NCI-H1930 (cell line): ENCODE data around the gene FGF18.

Source experiments
- DNase-seq, 2 experiments: peaks; one replicate each; lab custom pipeline; 2025; lab: John Stamatoyannopoulos, UW

Gene FGF18

GRCh38 chr5:171470420-171470819, 51.0 kb downstream of the FGF18 start:
- DNase-seq: no peak

GRCh38 chr5:171474230-171474813, 54.9 kb downstream of the FGF18 start:
- DNase-seq: no peak

GRCh38 chr5:171475596-171475995, 56.1 kb downstream of the FGF18 start:
- DNase-seq: no peak

GRCh38 chr5:171476701-171477100, 57.3 kb downstream of the FGF18 start:
- DNase-seq: no peak

DNA sequence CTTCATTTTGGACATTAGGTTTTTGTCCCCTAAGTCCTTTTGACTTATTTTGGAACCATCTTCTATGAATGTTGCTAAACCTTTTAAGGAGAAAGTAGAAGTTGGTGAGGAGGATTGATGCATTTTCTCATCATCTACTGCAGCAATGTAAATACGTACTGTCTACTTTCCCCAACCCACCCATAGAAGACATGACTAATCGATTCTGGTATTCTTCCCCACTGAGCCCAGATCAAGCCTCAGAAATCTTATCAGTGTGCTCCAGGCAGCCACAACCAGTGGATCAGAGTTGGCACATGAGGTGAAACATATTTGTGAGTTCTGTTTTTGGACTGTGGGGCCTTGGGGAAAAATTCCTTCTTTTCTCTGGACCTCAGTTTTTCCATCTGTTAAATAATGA, 57.7 kb downstream of the FGF18 start:
- no peak for DNase-seq

DNA sequence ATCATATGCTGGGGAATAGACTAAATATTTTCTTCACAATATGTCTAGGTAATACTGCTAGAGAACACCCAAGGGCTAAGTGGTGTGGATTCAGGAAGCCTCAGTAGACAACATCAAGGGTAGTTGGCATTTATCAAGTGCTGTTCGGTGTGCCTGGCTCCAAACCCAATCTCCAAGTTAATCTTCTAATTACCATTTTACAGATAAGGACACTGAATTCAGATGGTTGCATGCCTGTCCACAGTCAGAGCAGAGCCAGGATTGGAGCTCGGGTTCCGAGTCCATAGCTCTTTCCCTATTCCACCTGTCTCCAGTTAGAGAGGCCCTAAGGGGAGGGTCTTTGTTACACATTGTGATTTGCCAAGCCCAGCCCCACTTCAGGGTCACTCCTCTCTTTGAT, 58.2 kb downstream of the FGF18 start:
- no peak for DNase-seq

DNA sequence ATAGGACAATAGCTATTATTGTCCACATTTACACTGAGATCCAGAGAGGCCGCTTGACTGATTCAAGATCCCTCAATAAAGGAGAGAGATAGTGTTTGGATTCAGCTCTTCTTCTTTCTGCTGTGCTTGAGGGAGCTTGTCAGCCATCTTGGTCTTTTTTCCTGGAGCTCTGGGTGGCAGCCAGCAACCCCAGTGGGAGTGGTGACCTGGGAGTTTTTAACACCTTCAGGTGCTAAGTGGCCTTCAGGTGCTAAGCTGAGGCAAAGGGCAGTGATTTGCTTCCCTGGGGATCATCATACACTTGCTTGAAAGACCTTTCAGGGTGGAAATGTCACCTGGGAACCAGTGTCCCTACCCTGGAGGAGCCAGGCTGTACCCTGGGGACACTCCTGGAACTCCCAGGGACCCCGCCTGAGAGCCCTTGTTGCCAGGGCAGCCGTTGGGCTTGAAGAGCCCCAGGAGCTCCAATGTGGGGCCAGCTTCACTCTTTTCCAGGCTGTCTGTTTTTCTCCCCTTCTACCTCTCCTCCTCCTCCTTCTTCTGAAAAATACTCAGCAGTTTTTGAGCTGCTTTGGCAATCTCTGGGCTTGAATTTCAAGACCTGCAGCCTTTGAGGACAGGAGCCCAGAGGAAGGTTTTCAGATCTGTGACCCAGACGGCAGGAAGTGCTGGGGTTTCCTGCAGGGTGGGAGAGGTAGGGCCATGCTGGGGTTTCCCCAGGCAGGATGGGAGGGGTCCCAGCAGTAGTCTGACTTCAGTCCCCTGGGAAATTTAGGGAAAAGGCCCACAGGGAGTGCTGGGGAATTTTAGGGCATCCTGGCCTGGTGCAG, 59.7 kb downstream of the FGF18 start:
- no peak for DNase-seq

DNA sequence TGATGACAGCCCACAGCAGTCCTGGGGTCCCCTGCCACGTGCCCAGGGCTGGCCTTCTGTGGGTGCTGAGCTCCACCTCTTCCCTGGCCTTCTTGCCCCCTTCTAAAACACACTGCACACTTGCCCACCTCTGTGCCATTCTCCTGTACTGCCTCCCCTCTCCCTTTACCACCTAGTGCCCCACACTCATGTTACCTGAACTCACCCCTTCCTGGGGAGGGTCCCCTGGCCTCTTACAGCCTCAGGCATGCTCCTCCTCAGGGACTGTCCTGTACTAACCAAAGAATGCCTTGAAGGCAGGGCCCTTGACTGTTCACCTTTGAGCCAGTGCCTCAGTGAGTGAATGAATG, 60.3 kb downstream of the FGF18 start:
- no peak for DNase-seq

DNA sequence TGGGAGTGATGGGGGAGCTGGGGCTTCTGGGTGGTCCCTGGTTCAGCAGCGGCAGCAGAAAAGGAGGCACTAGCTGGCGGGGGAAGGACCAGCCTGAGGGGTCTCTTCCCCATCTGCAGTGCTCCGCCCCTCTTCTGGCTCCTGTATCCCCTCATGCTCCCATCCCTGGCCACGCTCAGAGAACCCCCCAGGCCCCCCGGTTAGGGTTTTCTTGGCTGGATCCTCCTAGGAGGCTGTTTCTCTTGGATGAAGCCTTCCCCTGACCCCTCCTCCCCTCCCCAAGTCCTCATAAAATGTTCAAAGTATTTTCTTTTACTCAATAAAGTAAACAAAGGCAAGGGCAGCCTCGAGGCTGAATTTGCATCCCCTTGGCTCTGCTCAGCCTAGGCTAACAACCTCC, 60.8 kb downstream of the FGF18 start:
- DNase-seq: no peak

DNA sequence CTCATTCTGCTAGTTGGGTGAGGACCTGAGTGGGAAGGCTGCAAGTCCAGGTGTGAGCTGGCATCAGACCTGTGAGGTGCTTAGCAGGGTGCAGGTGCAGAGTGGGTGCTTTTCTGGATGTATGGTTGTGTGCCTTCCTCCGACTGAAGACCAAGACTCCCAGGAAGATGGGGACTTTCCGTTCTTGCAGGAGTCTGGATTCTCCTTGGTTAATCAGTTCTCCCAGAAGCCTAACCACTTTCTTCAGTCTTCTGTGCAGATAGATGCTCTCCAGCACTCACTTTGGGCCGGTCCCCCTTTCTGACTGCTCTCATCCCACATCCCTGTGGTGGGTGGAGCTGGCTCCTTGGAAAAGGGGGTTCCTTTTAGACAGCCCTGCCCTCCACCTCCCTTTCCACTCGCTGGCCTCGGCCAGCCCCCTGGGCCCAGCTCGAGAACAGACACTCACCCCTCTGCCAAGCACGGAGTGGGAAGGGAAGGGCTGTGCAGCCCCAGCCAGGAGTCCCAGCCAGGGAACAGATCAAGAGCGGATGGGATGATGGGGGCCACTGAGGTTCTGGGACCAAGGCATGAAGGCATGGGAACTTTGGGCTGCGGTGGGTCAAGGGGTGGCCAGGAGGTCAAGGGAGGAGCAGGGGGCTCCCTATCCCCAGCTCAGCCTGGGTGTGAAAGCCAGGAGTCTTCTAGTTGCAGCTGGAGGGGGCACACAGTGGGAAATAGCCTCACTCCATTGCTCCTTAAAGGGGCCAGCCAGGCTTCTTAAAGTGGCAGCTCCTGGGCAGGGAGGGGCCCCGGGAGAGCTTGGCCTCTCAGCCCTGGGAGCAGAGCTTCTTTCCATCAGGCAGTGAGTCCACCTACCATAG, 62.4 kb downstream of the FGF18 start:
- no peak for DNase-seq

- no peak for DNase-seq
Measured at GRCh38 chr5:171482434-171482730, 62.9 kb downstream of the FGF18 start.

DNA sequence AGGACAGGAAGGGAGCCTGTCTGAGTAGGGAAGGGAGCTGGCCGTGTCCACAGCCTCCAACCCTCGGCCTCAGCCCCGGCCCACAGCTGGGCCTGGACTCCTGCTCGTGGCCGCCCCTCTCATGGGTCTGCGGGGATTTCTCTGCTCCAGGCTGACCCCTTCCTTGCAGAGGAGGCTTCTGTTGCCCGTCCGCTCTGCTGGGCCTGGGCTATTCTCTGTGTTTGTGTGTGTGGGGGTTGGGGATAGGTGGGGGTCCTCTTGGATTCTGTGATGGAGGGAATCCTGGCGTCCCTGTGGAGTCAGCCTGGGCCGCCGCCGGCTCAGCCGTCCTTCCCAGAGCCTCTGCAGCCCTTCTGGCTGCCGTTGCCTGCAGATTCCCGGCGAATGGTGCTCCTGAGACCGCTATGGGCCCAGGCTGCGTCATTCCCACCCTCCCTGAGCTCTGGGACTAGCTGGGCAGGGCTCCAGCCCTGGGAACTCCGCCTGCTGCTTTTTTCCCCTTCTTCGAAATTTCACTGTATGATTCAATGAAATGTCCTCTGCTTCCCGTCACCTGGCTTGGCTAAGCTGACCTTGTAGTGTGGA, 64.2 kb downstream of the FGF18 start:
- no peak for DNase-seq

GRCh38 chr5:171484460-171484899, 65.0 kb downstream of the FGF18 start:
- no peak for DNase-seq

GRCh38 chr5:171485668-171486067, 66.2 kb downstream of the FGF18 start:
- DNase-seq: no peak

DNA sequence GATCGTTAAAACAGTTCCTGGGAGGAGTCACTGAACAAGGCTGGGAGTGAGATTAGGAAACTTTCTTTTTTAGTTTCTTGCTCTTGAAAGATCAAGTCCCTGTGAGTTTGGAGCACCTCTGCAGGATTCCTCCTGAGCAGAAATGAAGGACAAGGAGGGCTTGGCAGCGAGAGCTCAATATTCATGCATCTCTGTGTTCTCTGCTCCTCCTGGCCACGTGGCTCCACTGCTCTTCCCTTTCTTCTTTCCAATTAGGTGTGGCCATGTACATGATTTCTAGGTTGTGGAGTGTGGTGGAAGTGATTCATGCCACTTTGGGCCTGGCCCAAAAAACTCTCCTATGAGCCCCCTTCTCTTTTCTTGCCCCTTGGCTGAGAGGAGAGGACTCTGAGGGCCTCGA, 67.2 kb downstream of the FGF18 start:
- DNase-seq: no peak

GRCh38 chr5:171488876-171489275, 69.4 kb downstream of the FGF18 start:
- no peak for DNase-seq

- no peak for DNase-seq
Measured at GRCh38 chr5:171492781-171493180, 73.3 kb downstream of the FGF18 start.

DNA sequence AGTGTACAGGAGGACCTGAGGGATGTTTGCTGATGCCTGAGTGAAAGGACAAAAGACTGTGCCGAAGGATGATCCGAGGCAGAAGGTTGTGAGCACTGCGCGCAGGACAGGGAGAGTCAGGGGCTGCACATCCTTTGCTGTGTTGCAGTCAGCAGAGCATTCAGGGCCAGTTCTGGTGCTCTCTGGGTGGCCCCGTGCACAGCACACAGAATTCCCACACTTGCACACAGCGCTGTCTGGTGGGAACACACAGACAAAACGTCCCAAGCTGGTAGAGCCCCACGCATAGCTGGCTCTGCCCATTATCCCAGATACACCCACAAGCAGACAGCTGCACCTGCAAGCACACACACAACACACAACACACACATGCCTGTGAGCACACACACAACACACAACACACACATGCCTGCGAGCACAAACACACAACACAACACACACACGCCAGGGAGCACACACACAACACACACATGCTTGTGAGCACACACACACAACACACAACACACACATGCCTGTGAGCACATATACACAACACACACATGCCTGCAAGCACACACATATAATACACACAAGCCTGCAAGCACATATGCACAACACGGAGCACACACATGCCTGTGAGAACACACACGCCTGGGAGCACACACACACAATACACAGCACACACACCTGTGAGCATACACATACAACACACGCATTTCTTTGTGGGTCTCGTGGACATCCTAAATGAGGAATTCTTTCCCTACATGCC, 74.4 kb downstream of the FGF18 start:
- DNase-seq: no peak

GRCh38 chr5:171494452-171495121, 75.1 kb downstream of the FGF18 start:
- DNase-seq: no peak

- no peak for DNase-seq
Measured at GRCh38 chr5:171495122-171495700, 75.8 kb downstream of the FGF18 start.

DNA sequence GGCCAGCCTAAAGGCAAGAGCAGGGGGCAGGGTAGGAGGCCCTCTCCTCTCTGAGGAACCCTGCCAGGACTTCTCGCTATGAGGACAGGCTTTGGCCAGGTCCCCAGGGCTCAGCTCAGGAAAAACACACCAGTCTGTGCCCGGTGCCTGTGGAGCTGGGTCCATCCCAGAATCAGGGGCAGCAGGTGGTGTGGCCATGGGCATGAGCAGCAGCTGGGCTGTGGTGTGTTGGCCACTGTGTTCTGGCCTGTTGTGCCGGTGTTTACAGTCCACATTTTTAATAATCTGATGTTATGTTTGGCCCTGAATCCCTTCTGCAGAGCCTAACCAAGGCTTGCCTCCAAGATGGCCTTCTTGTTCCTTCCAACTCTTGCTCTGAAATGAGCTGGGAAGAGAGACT, 77.0 kb downstream of the FGF18 start:
- DNase-seq: no peak
